Activated CD4-positive, alpha-beta T cell treated with anti-CD3 and anti-CD28 coated beads, Interleukin-2, amount 50 U/mL, for 1 hour (primary cell): Measurements from ENCODE around the gene CCDC89.
A peak's percentile ranks its signal among the peaks of the same experiment; 100 is the strongest.
"Not testable (repeated sequence)": the region's sequence is repeated elsewhere in the genome, so short reads cannot be mapped to it uniquely, and the experiment has no call there.

Experiments
- DNase-seq: peaks from one replicate; pipeline ENCODE4 v3.0.0-alpha.2; 2020

Gene CCDC89

DNA sequence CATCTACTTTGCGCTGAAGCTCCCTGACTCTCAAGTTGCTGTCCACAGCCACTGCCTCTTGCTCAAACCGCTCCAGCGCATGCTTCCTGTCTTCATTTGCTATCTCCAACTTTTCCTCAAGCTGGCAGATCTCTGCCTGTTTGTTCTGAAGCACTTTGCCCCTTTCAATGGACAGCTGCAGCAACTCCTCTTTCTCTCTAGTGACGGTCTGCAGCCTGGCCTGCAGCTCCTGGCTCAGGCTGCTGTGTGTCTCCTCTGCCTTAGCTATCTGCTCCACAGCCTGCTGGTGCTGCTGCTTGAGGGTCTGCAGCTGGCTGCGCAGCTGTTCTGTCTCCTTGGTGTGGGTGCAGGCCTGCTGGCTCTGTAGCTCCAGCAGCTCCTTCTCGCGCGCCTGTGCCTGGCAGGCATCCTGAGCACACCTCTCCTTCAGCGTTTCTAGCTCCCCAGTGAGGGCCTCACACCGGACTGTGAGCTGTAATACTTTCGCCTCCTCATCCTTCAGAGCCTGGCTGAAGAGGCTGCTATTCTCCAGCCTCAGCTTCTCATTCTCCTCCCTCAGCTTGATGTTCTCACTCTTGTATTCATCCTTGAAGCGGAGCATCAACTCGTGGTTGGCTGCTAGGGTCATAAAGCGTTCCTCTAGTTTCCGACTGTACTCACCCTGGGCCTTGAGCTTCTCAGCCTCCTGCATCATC, 723 bp downstream of the CCDC89 start:
- DNase-seq, result no peak

DNA sequence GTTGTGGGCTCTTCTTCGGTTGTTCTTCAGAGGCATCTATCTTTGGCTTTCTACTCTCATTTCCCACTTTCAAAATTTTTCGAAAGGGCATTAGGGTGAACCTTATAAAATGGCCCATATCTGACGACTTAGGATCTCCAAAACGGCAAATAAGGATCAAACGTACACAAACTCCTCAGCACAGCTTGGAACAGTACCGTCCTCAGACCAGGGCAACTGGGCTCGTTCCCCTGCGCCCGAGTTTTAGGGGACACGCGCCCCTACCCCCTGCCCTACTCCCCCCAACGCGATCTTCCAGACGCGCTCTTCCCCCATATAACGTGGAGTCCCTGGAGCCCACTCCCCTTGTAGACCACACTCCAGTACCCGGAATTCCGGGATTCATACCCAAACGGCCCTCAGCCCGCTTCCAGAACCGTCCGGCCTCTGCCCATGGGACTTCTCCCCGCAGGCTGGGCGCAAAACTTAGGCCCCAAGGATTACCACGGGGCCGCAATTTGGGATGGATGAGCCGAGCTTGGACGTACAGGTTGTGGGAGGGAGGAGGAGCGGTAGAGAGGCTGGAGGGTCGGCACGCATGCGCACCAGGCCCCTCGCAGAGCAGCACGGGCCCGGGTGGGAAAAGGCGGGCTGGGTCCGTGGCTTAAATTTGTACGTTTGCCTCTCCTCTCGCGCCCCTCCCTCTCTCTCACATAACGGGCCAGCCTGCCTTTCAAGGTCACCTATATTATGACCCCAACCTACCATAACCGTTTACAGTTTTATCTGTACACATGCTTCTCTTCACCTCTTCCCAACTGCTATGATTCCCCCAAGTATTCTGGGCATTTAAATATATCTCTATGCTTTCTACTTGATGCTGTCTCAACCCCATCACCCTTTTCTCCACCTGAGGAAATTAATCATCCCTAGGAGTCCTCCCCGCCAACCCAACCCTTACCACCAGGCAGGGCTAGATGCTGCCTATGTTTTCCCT, 3.4 kb downstream of the CCDC89 start:
- peak; percentile 53 for DNase-seq

DNA sequence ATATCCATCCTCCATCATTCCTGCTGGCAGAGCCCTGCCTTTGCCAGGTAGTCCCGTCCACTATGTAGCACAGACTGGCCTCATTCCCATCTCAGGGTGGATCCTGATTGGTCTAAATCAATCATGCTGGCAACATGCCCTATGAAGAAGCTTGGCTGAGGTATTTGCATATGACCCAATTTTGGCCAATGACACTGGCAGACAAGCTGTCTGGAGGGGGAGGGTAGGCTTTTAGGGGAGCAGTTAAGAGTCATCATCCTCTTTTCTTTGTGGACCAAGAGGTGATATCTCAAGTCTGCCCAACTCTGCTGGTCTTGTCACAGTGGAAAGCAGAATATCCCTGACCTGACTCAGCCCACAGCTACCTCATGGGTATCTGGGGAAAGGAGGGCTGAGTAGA, 5.1 kb downstream of the CCDC89 start:
- no peak for DNase-seq

DNA sequence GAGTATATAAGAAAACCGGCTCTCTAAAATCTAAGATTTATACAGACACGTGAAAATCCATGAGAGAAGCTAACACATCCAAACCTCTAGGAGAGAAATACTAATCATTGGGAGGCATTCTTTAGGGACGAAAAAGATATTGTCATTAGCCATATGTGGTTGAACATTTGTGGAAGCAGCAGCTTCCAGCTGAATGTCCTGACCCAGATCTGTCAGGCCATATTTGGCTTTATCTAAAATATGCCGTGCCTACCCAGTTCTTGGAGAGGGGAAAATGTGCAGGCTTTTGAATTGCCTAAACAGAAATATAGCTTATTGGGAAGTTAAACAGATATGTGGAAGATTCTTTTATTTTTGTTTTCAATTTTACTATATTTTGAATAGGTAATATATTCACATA, 6.4 kb downstream of the CCDC89 start:
- no peak for DNase-seq

DNA sequence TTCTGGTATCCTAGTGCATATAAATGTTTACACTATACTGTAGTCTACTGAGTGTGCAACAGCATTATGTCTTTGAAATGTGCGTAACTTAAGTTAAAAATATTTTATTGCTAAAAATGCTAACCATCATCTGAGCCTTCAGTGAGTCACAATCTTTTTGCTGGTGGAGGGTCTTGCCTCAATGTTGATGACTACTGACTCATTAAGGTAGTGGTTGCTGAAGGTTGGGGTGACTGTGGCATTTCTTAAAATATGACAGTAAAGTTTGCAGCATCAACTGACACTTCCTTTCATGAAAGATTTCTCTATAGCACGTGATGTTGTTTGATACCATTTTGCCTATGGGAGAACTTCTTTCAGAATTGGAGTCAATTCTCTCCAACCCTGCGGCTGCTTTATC, 12.6 kb downstream of the CCDC89 start:
- DNase-seq, result no peak

DNA sequence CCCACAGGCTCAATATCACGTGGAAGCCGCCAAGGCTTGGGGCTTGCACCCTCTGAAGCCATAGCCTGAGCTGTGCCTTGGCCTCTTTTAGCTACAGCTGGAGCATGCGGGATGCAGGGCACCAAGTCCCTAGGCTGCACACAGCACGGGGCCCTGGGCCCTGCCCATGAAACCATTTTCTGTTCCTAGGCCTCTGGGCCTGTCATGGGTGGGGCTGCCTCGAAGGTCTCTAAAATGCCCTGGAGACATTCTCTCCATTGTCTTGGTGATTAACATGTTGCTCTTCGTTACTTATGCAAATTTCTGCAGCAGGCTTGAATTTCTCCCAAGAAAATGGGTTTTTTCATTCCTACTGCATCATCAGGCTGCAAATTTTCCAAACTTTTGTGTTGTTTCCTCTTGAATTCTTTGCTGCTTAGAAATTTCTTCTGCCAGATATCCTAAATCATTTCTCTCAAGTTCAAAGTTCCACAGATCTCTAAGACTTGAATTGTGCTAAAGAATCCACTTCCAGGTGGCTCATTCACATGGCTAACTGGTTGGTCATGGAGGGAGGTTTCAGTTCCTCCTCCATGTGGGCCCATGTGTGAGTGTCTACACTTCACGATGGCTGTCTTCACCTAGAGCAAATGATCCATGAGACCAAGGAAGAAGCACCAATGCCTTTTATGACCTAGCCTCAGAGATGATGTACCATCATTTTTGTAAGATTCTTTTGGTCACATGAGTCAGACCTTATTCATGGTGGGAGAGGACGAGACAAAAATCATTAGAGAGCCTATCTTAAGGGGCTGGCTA, 13.7 kb downstream of the CCDC89 start:
- no peak for DNase-seq

DNA sequence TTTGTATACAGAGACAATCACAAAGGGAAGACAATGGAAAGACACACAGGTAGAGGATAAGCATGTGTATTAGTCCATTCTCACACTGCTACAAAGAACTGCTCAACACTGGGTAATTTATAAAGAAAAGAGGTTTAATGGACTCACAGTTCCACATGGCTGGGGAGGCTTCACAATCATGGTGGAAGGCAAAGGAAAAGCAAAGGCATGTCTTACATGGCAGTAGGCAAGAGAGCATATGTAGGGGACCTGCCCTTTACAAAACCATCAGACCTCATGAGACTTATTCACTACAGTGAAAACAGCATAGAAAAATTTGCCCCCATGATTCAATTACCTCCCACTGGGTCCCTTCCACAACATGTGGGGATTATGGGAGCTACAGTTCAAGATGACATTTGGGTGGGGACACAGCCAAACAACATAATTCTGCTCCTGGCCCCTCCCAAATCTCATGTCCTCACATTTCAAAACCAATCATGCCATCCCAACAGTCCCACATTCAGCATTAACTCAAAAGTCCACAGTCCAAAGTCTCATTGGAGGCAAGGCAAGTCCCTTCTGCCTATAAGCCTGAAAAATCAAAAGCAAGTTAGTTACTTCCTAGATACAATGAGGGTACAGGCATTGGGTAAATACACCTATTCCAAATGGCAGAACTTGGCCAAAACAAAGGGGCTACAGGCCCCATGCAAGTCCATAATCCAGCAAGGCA, 14.9 kb downstream of the CCDC89 start:
- DNase-seq, result not testable (repeated sequence)

DNA sequence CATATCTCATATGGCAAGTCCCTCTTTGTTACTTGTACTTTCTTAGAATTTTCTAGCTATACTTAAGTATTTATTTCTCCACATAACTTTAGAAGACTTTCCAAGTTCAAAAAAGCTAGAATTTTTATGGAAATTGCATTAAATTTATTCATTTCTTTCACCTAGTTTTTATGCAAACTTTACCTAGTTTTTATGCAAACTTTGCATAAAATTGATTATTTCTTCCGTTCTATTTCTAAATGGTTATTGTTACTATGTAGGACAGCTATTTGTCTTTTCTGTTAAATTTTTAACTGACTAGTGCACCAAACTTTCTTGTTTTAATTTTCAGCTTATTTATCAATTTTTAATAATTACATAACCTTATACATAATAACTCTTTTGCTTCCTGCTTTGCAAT, 17.8 kb downstream of the CCDC89 start:
- no peak for DNase-seq

DNA sequence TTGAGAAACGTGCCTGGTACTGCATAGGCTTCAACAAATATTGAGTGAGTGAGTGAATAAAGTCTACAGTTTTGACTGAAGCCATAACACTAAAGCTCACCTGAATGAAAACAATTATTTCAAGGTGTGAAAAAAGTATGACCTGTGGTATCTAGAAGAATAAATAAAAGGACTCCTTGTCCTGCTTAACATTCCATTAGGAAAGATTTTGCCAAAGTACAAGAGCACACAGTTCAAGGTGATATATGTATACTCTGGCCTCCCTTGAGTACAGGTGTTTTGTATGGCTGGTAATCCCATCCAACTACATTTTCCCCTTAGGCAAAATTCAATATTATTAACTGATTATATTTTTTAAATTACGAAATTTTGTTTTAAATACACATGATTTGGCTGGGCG, 19.3 kb downstream of the CCDC89 start:
- DNase-seq, result no peak

DNA sequence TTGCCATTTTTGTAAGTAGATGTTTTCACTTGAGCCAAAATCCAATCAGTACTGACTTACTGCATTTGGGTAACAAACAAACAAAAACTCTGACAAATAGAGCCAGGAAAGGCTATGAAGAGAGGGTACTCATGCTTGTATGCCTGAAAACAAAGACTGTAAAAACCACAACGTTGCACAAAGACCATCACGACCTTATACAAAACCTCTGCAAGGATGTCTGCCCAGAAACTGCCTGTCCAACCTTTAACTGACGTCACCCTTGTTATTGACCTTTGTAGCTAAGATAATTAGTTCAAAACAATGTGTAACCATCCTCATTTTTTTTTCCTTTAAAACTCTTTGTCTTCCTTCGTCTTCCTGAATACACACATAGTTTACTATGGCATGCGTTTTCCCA, 20.3 kb downstream of the CCDC89 start:
- no peak for DNase-seq

DNA sequence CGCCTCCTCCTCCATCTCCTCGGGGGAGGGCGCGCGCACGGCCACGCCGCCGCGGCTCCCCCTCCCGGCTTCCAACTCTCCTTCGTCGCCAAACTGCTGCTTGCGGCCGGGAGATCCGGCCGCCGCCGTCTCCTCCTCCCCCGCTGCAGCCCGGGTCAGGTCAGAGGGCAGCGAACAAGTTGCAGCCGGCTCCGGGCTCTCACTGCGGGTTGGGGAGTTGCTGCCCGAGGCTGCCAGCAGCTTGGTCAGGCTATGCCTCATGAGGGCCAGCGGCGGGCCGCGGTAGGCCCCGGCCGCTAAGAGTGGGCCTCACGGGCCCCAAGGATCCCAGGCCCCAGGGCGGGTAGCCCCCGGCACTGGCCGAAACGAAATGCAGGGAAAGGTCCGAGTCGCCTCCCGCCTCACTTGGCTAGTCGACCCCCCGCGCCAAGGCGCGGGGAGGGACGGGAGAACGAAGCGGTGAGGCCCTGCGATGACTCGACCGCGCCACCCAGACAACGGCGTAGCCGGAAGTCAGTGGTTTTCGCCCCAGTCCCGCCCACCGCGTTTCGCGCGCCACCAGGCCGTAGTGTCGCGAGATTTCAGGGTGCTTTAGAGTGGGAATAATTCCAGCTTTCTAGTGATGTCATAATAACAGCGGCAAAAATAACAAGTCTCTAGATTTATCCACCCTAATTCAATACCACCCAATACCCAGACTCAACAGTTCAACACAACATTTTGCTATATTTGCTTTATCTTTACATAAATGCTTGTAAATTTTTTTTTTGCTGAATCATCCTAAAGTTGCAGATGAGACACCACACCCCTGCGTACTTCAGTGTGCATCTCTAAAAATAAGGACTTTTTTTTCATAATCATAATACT, 21.1 kb downstream of the CCDC89 start, which contains the start of gene CREBZF:
CREBZF (minus strand) TSS at position 515 of the 867 bp plus-strand sequence; CDS start at position 261, 254 bp downstream.
- DNase-seq, result peak; percentile 90

DNA sequence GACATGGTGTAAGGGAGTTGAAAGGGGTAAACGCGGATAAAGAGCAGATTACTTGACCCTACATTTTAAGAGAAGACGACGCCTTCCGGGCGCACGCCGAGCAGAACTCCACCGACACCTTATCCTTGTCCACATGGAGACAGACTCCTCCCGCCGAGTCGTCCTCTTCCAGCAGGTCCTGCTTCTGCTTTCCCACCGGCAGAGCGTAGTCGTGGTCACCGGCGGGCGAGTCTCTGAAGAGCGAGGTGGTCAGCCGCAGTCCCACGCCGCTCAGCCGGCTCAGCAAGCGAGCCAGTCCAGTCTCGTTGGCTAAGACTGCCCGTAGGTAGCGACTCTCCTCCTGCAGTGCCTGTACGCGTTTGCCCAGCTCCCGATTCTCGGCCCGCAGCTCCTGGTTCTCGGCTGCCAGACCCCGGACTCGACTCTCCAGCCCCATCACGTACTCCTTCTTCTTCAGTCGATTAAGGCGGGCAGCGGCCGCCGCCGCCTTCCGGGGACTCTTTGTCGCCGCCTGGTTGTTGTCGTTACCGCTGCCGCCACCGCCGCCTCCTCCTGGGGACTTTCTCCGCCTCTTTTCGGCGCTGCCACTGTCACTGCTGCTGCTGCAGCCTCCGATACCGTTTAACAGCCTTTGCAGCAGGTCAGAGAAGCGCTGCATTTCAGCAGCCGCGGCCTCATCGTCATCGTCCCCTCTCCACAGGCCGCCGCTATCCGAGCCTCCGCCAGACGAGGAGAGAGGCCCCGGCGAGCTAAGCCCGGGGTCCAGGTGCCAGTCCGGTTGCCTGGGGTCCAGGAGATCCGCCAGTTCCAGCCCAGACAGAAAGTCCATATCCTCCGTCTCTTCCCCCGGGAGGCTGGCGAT, 22.0 kb downstream of the CCDC89 start:
- peak; percentile 90 for DNase-seq

DNA sequence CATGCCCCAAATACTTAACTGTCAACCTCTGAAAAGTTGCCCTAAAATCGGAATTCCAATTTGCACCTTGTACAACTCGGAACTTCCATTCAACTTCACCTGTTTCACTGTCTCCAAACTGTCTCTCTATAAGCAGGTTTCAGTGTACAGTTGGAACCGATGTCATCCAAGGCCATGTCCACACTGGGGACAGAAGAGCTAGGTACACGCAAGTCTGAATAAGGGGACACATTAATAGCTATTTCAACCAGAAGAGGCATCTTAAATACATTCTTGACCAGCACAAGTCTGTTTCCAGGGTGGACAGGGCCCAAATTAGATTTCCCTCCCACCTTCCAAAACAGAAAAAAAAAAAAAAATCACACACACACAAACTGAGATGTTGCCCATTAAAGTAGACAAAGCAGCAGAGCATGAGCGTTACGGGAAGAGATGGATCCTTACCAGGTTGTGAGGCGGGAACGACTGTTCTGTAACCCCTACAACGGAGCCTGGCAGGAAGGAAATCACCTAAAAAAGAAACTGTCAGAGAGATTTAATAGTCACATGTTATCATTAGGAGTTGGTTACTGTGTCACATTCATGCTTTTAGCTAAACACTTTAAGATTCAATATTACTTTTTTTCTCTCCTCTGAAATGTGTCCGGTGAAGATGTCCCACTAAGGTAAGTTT, 22.8 kb downstream of the CCDC89 start:
- no peak for DNase-seq

DNA sequence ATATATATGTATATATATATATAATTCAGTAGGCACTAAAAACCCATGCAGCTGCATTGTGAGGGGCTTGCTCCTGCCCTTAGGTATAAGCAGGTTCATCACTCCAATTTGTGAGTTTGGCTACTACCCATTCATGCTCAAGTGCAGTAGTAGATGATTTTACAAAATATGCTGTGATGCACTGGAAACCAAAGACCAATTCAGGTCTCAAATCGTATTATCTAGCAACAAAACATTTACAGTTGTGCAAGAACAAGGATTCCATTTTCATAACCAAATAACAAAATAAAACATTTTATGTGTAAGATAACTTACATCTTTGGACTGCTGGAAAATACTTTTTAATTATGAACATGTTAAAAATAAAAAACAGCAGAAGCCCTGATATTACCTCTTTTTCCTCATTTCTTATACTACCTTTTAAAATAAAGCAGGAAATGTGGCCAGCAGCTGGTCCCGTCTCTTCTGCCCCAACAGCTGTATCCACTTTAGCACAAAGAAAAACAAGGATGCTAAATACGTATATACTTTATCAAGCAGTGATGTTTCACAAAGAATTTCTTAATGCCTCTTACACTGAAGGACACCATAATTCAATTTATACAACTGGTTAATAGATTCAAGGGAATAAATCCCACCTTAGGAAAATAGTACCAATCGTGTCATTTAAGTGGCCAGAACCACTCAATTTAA, 23.9 kb downstream of the CCDC89 start:
- no peak for DNase-seq

DNA sequence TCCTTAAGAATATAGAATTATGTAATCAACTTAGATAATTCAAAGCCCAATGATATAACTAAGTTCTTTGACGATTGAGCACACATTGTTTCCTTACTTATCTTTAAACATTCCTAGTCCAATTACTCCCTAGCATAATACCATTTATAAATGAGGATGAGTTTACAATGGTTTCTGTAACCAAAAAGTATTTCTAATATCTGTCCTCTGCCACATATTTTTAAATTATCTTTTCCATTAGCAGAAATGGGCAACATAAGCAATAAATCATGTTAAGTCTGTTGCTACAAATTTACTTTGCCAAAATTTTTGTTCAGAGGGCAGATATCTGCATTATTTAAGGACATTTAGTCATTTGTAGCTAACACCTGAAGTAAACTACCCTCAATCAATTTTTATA, 27.8 kb downstream of the CCDC89 start:
- no peak for DNase-seq

DNA sequence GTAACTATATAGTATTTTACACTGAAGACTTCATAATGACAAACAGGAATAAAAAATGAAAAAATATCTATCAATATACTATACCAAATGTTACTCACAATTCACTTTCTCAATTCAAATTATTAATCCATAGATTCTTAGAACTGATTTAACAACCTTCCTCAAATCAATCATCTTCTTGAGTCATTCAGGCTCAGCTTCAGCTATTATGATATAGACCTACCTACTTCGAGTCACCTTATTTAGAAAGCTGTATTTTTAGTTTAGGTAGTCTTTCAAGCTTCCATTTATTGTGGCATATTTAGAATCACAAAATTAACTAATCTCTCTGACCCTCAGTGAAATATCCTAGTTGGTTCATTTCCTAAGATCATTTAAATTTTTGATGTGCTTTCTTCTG, 29.2 kb downstream of the CCDC89 start:
- DNase-seq, result no peak

DNA sequence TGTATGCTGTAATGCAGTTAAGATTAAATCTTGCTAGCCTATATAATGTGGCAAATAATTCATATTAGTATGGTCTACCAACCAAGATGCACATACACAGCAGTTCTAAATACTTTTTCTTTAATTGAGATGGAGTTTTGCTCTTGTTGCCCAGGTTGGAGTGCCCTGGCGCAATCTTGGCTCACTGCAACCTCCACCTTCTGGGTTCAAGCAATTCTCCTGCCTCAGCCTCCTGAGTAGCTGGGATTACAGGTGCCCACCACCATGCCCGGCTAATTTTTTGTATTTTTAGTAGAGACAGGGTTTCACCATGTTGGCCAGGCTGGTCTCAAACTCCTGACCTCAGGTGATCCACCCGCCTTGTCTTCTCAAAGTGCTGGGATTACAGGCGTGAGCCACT, 31.7 kb downstream of the CCDC89 start:
- not testable (repeated sequence) for DNase-seq

DNA sequence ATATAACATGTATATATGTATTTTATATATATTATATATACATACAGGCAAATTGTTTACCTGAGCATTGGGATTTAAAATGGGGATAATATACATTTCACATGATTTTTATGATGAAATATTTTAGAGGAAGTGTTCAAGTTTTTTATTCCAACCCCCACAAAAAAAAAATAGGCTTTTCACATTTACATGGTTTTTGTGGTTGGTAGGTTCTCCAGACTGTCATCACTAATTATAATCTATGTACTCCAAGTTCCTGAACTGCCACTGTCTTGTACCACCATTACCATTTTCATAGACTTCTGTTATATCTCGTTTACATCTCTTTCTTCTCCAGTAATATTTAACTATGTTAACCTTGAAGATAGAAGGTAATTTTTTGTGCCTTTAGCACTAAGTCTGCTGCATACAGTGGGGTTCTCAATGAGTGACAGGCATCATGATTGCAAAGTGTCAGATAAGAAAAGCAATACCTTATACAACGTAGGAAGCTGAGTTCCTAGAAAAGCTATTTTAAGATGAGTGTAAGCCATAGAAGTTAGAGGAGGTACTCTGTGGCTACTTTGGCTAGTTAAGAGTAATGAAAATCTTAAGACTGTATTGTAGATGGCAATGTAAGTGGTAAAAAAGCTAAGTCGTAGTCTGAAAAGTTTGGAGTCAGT, 33.1 kb downstream of the CCDC89 start:
- no peak for DNase-seq

DNA sequence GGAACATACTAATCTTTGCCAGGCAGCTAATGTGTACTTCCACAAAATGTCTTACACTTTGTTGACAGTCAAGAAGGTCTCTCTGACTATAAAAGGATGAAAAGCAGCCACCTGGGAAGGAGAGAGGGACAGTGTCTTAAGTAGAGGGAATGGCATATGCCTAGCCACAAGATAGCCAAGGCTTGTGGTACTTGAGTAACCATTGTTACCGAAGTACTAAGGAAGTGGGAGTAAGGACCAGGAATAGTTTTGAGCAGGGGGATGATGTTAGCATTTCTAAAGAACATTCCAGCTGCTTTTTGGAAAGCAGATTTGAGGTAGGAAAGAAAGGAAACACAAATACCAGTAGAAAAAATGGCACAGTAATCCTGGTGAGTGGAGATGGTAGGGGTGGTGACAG, 34.9 kb downstream of the CCDC89 start:
- DNase-seq, result no peak
